NCI-H1694 treated with DMSO at 0.1 percent for 48 hours (cell line): ENCODE data around the gene C11orf68.
A peak's percentile ranks its signal among the peaks of the same experiment; 100 is the strongest.

ENCODE experiments used
- DNase-seq: peaks from one replicate; lab custom pipeline; 2025; lab: John Stamatoyannopoulos, UW

Gene C11orf68

DNA sequence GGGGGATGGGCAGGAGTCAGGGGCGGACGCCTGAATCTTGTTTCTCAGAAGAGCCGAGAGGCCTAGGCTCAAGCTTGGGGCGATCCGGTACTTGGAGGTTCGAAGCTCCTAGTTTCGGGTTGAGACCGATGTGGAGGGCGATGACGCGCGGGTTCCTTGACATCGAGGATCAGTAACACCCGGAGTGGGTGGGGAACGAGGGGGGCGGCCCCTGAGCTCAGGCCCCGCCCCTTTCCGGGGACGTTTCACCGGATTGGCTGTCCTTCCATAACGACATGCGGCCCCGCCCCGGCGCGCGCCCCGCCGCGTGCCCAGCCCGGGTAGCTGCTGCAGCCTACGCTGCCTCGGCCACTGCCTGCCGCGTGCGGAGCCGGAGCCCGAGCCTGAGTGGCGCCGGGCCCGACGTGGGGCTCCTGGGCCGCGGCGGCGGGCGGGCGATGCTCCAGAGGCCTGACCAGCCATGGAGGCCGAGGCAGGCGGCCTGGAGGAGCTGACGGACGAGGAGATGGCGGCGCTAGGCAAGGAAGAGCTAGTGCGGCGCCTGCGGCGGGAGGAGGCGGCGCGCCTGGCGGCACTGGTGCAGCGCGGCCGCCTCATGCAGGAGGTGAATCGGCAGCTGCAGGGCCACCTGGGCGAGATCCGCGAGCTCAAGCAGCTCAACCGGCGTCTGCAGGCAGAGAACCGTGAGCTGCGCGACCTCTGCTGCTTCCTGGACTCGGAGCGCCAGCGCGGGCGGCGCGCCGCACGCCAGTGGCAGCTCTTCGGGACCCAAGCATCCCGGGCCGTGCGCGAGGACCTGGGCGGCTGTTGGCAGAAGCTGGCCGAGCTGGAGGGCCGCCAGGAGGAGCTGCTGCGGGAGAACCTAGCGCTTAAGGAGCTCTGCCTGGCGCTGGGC lies 28.3 kb downstream of the C11orf68 start, which contains the start of gene CCDC85B:
Gene CCDC85B, plus strand, starts transcription at position 350 of the 895 bp plus-strand sequence. Its CDS starts 111 bp downstream, at position 461.
- DNase-seq, result peak; percentile 86

DNA sequence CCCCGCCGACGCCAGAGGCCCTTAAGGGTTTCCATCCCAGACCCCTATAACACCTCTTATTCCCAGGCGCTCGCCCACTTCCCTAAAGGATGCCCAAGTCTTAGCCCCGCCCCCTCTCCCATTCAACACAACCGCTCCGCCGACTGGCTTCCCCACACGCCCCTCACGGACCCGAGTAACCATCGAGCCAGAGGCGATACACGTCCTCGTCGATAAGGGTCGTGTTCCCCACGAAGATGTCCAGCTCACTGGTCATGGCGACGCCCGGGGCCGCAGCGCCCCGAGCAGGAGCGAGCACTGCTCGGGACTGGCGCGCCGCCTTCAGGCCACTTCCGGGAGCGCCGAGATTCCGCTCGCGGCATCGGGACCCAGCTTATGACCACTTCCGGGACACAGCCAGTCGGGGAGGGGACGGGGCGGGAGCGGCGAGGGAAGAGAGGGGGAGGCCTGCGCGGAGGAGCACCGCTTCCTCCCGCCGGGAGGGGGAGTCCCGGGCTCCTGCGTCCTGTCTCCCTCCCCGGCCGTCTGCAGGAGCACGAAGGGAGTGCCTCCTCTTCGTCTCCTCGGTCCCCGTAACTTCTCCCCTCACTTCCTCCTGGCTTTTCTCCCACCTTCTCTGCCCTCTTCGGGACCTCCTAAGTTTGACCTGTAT lies 30.6 kb downstream of the C11orf68 start, which contains the start of gene FIBP:
Gene FIBP, minus strand, starts transcription at position 309 of the 652 bp plus-strand sequence. Its CDS starts 53 bp downstream, at position 256.
- DNase-seq, result peak; percentile 88

- no peak for DNase-seq
Observed at GRCh38 chr11:65887723-65888162, 31.1 kb downstream of the C11orf68 start.

DNA sequence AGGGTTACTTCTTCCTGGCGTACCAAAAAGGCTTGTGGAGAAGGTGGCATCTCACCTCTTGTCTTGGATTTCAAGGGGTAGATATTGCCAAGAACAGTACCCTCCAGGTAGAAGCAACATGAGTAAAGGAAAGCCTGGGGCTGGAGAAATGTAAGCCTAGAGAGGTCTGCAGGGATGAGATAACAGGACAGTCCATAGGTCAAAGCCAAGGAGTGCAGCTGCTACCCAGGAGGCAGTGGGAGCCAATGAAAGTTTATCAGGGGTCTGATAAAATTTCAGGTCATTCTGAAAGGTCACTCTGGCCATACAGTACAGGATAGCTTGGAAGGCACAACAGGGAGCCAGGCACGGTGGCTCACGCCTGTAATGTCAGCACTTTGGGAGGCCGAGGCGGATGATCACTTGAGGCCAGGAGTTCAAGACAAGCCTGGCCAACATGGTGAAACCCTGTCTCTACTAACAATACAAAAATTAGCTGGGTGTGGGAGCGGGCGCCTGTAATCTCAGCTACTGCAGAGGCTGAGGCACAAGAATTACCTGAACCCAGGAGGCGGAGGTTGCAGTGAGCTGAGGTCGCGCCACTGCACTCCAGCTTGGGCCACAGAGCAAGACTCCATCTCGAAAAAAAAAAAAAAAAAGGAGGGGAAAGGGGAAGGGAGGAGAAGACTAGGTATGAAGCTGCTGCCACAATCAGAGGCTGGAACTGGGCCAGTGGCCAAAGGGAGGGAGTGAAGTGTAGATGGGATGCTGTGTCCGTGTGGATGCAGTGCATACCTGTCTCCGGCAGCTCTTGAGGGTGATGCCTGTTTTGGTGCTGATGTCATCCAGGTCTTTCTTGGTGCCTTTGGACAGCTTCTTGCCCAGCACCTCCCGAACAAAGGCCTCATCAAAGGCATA lies 31.8 kb downstream of the C11orf68 start:
- no peak for DNase-seq

DNA sequence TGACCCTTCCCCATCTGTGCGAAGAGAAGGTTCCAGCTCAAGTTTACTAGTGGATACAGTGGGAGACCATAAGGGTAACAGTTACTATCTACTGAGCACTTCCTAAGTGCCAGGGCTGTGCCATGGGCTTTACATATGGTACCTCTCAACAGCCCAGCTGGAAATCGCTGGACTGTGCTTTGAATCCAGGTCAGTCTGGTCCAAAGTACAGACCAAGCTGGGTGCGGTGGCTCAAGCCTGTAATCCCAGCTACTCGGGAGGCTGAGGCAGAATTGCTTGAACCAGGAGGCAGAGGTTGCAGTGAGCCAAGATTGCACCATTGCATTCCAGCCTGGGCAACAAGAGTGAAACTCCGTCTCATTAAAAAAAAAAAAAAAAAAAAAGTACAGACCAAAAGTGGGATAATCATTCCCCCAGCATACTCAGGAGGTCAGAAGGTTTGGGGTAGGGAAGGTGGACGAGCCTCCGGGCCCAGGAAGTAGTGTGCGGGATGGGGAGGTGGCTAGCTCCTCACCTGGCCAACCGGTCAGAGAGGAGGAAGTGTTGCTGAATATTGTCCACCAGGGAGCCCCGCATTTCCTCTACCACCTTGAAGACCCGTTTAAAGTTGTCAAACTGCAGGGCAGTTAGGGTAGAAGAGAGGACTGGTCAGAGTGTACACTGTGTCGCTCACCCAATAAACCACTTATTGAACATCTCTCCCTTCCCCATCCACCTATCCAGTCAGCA lies 32.9 kb downstream of the C11orf68 start:
- no peak for DNase-seq

- DNase-seq, result no peak
Observed at GRCh38 chr11:65885231-65885630, 33.6 kb downstream of the C11orf68 start.

DNA sequence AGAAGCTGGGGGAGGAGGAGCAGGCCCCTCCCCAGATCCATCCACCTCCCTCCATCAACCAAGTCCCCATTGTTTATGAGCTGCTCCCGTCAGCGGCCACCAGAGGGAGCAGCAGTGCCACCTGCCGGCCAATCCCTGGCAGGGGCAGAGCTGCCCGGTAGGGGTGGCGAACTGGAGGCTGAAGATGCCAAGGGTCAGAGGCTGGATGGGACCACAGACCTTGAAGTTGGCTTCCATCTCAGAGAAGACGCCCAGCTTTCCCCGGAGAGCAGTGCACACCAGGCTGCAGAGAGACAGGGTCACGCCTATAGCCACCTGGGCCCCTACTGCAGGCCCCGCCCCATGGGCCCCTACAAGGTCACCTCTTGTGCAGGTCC lies 34.2 kb downstream of the C11orf68 start:
- peak; percentile 6 for DNase-seq

GRCh38 chr11:65883786-65884715 lies 34.8 kb downstream of the C11orf68 start:
- DNase-seq, result no peak

DNA sequence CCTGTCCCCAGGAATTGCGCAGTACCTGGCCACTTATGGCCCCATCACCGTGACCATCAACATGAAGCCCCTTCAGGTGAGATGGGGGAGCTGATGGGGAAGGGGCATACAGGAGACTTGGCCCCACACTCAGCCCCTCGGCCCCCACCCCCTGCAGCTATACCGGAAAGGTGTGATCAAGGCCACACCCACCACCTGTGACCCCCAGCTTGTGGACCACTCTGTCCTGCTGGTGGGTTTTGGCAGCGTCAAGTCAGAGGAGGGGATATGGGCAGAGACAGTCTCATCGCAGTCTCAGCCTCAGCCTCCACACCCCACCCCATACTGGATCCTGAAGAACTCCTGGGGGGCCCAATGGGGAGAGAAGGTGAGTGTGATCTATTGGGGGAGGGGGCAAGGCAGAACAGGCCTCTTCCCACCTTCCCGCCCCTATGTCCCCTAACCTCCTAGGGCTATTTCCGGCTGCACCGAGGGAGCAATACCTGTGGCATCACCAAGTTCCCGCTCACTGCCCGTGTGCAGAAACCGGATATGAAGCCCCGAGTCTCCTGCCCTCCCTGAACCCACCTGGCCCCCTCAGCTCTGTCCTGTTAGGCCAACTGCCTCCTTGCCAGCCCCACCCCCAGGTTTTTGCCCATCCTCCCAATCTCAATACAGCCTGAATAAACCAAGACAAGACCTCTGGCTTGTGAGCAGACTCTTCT lies 35.7 kb downstream of the C11orf68 start:
- DNase-seq, result no peak

DNA sequence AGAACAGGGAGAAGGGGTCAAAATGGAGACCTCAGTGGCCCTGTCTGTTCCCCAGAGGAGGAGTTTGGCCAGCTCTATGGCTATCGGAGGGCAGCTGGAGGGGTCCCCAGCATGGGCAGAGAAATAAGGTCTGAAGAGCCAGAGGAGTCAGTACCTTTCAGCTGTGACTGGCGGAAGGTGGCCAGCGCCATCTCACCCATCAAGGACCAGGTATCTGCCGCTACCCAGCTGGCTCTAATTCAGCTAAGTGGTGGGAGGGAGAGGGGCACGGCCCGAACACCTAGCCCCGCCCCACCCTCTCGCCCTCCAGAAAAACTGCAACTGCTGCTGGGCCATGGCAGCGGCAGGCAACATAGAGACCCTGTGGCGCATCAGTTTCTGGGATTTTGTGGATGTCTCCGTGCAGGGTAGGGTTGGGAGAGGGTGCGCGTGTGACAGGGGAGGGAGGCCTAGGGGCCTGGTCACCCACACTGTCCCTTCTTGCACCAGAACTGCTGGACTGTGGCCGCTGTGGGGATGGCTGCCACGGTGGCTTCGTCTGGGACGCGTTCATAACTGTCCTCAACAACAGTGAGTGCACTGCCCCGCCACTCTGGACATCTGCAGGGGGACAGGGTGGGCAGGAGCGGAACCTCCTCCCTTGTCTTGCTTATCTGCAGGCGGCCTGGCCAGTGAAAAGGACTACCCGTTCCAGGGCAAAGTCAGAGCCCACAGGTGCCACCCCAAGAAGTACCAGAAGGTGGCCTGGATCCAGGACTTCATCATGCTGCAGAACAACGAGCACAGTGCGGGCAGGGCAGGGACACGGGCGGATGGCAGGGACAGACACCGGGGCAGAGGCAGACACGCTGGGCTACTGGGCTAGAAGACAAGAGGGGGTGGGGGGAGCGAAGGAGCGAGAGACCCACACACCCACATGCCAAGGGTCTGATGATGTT lies 36.5 kb downstream of the C11orf68 start:
- no peak for DNase-seq

DNA sequence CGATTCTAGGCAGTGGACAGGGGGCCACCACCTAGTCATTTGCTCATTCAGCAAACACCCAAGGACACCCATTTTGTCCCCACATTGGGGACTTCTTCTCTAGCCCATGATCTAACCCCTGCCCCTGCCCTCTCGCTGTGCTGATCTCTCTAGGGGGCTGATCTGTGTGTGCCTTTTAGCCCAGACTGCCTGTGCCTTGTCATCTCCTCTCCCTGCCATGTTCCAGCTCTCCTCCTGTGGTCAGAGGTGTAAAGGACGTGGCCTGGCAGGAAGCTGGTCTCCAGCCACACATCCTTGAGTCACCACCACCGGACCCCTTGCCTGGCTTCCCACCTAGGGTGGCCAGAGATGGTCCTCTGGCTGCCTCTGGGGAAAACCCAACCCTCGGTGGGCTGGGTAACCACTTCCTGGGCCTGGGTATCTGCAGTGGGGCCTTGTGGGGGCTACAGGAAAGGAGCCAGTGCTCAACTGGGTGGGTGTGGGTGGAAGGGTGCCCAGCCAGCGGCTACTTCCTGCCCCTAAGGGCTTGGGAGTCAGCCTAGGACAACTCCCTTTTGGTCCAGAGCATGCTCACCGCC lies 37.9 kb downstream of the C11orf68 start:
- no peak for DNase-seq

DNA sequence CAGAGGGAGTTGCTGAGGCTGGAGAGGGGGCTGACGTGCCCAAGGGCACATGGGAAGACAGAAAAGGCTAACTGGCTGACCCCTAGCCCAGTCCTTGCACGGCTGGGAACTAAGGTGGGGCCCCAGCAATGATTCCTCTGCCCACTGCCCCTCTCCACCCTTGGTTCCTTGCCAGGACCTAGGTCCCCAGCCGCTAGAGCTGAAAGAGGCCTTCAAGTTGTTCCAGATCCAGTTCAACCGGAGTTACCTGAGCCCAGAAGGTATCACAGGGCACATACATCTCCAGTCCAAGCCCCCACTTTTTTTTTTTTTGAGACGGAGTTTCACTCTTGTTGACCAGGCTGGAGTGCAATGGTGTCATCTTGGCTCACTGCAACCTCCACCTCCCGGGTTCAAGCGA lies 38.8 kb downstream of the C11orf68 start:
- DNase-seq, result no peak

DNA sequence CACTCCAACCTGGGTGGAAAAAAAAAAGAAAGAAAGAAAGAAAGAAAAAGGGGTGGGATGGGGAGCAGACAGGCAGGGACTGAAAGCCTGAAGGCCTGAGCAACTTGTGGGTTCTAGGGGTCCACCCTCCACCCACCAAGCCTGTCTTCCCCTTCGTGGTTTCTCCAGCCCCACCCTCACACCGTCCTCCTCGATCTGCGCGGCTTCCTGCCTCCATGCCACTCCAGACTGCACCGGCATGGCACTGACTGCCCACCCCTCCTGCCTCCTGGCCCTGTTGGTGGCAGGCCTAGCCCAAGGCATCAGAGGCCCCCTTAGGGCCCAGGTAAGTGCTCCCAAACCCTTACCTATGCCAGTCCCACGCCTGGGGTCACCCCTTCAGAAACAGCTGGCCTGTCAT lies 39.2 kb downstream of the C11orf68 start, which contains the start of gene CTSW:
Gene CTSW, plus strand, starts transcription at position 221 of the 400 bp plus-strand sequence. Its CDS starts 18 bp downstream, at position 239.
- no peak for DNase-seq

GRCh38 chr11:65873318-65874156 lies 45.3 kb downstream of the C11orf68 start:
- DNase-seq, result peak; percentile 69

- no peak for DNase-seq
Observed at GRCh38 chr11:65872586-65873317, 46.1 kb downstream of the C11orf68 start, which contains the start of gene EFEMP2. EFEMP2 (minus strand) TSS chr11:65872800; CDS start chr11:65872354, 446 bp downstream.
